Stomach smooth muscle (tissue), 2 donors: ENCODE data around the gene SESN2.
"Not testable (repeated sequence)": the region's sequence is repeated elsewhere in the genome, so short reads cannot be mapped to it uniquely, and the experiment has no call there.

Experiments
- H3K27ac ChIP-seq: one replicate; pipeline ENCODE4 v1.7.0; 2013; ENCODE audit warnings: mild to moderate bottlenecking, low read length, inconsistent platforms
- H3K27me3 ChIP-seq, 2 donors: one replicate each; pipeline ENCODE4 v1.7.0; 2013; ENCODE audit warnings: low read length in 2 of 2; ENCODE audit not compliant: insufficient read depth in 2 of 2, control insufficient read depth in 1 of 2
- H3K36me3 ChIP-seq, 2 donors: one replicate each; pipeline ENCODE4 v1.7.0; 2013; ENCODE audit warnings: low read length in 2 of 2; ENCODE audit not compliant: control insufficient read depth in 2 of 2, insufficient read depth in 2 of 2
- H3K4me1 ChIP-seq: one replicate; pipeline ENCODE4 v1.7.0; 2013; ENCODE audit warnings: low read length; ENCODE audit not compliant: control insufficient read depth, insufficient read depth
- H3K4me3 ChIP-seq, 2 donors: one replicate each; pipeline ENCODE4 v1.7.0; 2013; ENCODE audit warnings: low read length in 2 of 2
- H3K9ac ChIP-seq, 2 donors: one replicate each; pipeline ENCODE4 v1.7.0; 2013; ENCODE audit warnings: low read length in 2 of 2, mild to moderate bottlenecking in 1 of 2
- H3K9me3 ChIP-seq, 2 donors: one replicate each; pipeline ENCODE4 v1.7.0; 2013; ENCODE audit warnings: low read length in 2 of 2; ENCODE audit not compliant: control insufficient read depth in 2 of 2
- donor health status: healthy.
- donor health status: Pancreatic carcinoma.

Gene SESN2

GRCh38 chr1:28309702-28310101 is 50.4 kb downstream of the SESN2 start:
- H3K9me3 ChIP-seq: peaks cover 0 to 3% of the 10 kb centered on the region in 2 donors
- H3K36me3 ChIP-seq: no peaks in the 10 kb centered on the region
- no peak overlapping the region for H3K4me3 ChIP-seq
- no peaks in the 10 kb centered on the region for H3K27me3 ChIP-seq
- no peaks in the 10 kb centered on the region for H3K4me1 ChIP-seq
- H3K27ac ChIP-seq: no peak overlapping the region
- no peak overlapping the region for H3K9ac ChIP-seq

DNA sequence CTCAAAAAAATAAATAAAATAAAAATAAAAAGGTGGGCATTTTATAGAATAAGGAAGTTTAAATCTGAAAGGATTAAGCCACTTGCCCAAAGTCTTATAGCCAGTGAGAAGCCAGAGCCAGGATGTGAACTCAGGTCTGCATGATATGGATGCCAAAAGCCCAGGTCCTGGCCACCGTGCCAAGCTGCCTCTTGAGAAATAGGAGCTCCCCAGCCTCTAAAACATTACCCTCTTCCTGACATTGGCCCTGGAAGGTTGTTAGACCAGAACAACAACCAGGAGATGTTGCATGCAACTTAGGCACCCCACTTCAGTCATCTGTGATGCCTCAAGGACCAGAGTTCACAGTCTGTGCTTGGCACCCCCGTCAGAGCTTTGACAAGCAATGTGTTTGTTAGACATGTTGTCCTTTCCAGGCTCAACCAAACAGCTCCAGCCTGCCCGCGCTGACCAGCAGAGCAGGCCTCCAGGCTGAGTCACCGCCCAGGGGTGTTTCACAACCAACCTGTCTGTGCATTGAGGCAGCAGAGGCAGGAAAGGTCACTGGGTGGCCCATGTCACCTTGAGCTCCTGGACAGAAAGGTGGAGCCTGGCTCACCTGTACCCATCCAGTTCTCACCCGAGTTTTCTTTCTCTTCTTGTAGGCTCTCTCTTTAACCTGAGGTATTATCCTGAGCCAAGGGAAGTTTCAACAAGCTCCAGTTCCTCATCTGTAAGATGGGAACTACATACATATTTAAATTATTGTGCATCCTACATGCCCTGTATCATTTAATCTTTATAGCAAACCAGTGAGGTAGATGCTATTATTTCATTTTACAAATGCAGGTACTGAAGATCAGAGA is 54.6 kb downstream of the SESN2 start:
- Histone ChIP-seq H3K27me3 (no peaks in the 10 kb centered on the region), H3K36me3 (no peaks in the 10 kb centered on the region), H3K4me1 (no peaks in the 10 kb centered on the region), H3K9ac (no peak overlapping the region), H3K4me3 (no peak overlapping the region), H3K9me3 (no peaks in the 10 kb centered on the region), H3K27ac (no peak overlapping the region)

DNA sequence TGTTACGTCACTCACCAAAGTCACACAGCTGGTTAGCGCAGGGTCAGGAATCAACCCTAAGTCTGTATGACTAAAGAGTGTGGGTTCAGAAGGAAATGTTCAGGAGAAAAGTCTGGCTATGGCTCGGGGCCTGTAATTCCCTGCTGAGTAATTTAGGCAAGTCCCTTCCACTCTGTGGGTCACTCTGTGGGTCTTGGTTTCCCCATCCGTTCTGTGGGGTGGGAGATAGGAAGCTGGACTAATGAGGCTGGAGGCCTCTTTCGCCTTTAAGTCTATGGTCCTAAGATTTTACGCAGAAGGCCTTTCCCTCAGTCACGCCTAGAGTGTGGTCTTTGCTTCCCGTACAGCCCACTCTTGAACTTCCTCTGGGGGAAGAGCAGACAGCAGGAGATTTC is 55.2 kb downstream of the SESN2 start:
- Histone ChIP-seq H3K27ac (no peak overlapping the region), H3K9ac (no peak overlapping the region), H3K9me3 (no peaks in the 10 kb centered on the region), H3K36me3 (no peaks in the 10 kb centered on the region), H3K27me3 (no peaks in the 10 kb centered on the region), H3K4me1 (no peaks in the 10 kb centered on the region), H3K4me3 (no peak overlapping the region)

DNA sequence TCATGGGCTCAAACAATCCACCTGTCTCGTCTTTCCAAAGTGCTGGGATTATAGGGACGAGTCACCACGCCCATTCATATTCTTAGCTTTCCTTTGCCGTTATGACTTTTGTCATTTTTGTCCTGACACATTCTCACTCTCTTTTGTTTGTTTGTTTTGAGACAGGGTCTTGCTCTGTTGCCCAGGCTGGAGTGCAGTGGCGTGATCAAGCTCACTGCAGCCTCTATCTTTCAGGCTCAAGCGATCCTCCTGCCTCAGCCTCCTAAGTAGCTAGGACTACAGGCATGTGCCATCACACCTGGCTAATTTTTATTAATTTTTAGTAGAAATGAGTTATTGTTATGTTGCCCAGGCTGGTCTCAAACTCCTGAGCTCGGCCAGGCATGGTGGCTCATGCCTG is 57.7 kb downstream of the SESN2 start:
- H3K27me3 ChIP-seq: peaks cover 0 to under 1% of the 10 kb centered on the region in 2 donors
- H3K36me3 ChIP-seq: no peaks in the 10 kb centered on the region
- no peaks in the 10 kb centered on the region for H3K4me1 ChIP-seq
- no peak overlapping the region for H3K9ac ChIP-seq
- H3K27ac ChIP-seq: no peak overlapping the region
- no peaks in the 10 kb centered on the region for H3K9me3 ChIP-seq
- no peak overlapping the region for H3K4me3 ChIP-seq

DNA sequence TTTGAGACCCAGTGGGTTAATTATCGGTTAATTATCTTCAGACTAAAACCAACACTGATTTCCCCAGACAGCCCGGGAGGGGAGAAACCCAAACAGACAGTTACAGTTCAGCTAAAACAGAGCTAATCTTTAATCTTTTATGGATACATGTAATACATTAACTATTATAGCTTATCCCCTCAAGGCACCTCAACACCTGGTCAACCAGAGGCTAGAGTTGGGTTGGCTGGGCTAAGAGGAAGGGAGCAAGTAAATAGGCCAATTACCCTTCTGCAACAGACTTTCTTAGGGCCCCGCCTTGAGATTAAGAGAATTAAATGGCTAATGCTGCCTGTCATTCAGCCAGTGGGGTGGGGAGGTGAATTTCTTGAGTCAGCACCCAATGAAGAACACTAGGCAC is 62.9 kb downstream of the SESN2 start:
- Histone ChIP-seq H3K4me1 (no peaks in the 10 kb centered on the region), H3K9me3 (no peaks in the 10 kb centered on the region), H3K27me3 (peaks cover 0 to 3% of the 10 kb centered on the region in 2 donors), H3K36me3 (no peaks in the 10 kb centered on the region), H3K4me3 (no peak overlapping the region), H3K27ac (no peak overlapping the region), H3K9ac (no peak overlapping the region)

- no peaks in the 10 kb centered on the region for H3K9me3 ChIP-seq
- no peak overlapping the region for H3K9ac ChIP-seq
- no peak overlapping the region for H3K4me3 ChIP-seq
- H3K4me1 ChIP-seq: no peaks in the 10 kb centered on the region
- no peak overlapping the region for H3K27ac ChIP-seq
- H3K36me3 ChIP-seq: no peaks in the 10 kb centered on the region
- H3K27me3 ChIP-seq: peaks cover 0 to 3% of the 10 kb centered on the region in 2 donors
Measured at GRCh38 chr1:28323720-28324119, 64.4 kb downstream of the SESN2 start.

- H3K36me3 ChIP-seq: peaks cover 0 to 2% of the 10 kb centered on the region in 2 donors
- peaks cover 0 to 3% of the 10 kb centered on the region in 2 donors for H3K27me3 ChIP-seq
- H3K9ac ChIP-seq: no peak overlapping the region
- H3K4me1 ChIP-seq: peaks cover 5% of the 10 kb centered on the region
- no peak overlapping the region for H3K27ac ChIP-seq
- H3K4me3 ChIP-seq: no peak overlapping the region
- H3K9me3 ChIP-seq: no peaks in the 10 kb centered on the region
Measured at GRCh38 chr1:28326515-28326914, 67.2 kb downstream of the SESN2 start.

DNA sequence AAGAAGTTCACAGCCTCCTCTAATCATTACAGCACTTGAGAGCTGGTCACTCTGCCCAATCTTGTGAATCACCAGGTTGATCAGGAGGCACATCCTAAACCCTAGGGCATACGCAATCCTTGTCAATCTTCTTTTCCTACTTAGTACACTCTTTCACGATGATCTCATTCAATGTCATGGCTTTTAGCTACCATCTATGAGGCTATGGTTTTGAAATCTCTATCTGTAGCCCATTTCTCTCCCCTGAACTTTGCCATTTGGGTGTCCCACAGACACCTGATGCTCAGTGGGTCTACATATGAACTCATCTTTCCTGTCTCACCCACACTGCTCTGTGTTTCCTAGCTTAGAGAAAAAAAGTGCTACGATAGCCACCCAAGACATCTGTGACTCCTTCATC is 67.7 kb downstream of the SESN2 start:
- Histone ChIP-seq H3K4me1 (peaks cover 5% of the 10 kb centered on the region), H3K4me3 (no peak overlapping the region), H3K9ac (no peak overlapping the region), H3K27me3 (peaks cover 0 to 3% of the 10 kb centered on the region in 2 donors), H3K36me3 (peaks cover 0 to 5% of the 10 kb centered on the region in 2 donors), H3K27ac (no peak overlapping the region), H3K9me3 (no peaks in the 10 kb centered on the region)

GRCh38 chr1:28327431-28327830 is 68.1 kb downstream of the SESN2 start:
- not testable (repeated sequence) for H3K36me3 ChIP-seq, H3K4me3 ChIP-seq, H3K9ac ChIP-seq, H3K27ac ChIP-seq, H3K27me3 ChIP-seq, H3K4me1 ChIP-seq, H3K9me3 ChIP-seq

- Histone ChIP-seq H3K27ac (peak overlapping the region; percentile 73), H3K27me3 (no peaks in the 10 kb centered on the region), H3K4me3 (peak overlapping the region; percentile 75 to 86), H3K4me1 (peaks cover 5% of the 10 kb centered on the region), H3K9me3 (no peaks in the 10 kb centered on the region), H3K9ac (peak overlapping the region in 1 of 2 donors; percentile 89), H3K36me3 (peaks cover 6 to 15% of the 10 kb centered on the region in 2 donors)
Measured at GRCh38 chr1:28328228-28328648, 68.9 kb downstream of the SESN2 start.
